IPS-18a (cell line): ENCODE measurements around the gene IRS4.
A peak's percentile ranks its signal among the peaks of the same experiment; 100 is the strongest.

Experiments
- H3K27ac ChIP-seq: one replicate; pipeline ENCODE4 v1.5.1; 2013; ENCODE audit warnings: low read length
- H3K27me3 ChIP-seq: one replicate; pipeline ENCODE4 v1.6.1; 2013; ENCODE audit warnings: mild to moderate bottlenecking, low read length; ENCODE audit not compliant: control insufficient read depth, insufficient read depth
- H3K36me3 ChIP-seq: one replicate; pipeline ENCODE4 v1.6.1; 2013; ENCODE audit warnings: low read depth, low read length; ENCODE audit not compliant: control insufficient read depth
- H3K4me1 ChIP-seq: one replicate; pipeline ENCODE4 v1.6.1; 2013; ENCODE audit warnings: low read depth, low read length; ENCODE audit not compliant: control insufficient read depth
- H3K4me3 ChIP-seq: one replicate; pipeline ENCODE4 v1.5.1; 2013; ENCODE audit warnings: low read length
- H3K9ac ChIP-seq: one replicate; pipeline ENCODE4 v1.6.1; 2013; ENCODE audit warnings: mild to moderate bottlenecking, low read length, moderate library complexity
- H3K9me3 ChIP-seq: one replicate; pipeline ENCODE4 v1.6.1; 2013; ENCODE audit warnings: low read depth, low read length; ENCODE audit not compliant: control insufficient read depth

Gene IRS4

GRCh38 chrX:108736509-108737479, at the start of gene IRS4:
TSS of gene IRS4 (minus strand) at chrX:108736563.
- Histone ChIP-seq H3K4me1 (peaks cover 12% of the 10 kb centered on the region), H3K4me3 (peak within 1 kb of the TSS; percentile 98), H3K36me3 (no peaks in the 10 kb centered on the region), H3K27ac (no peak within 1 kb of the TSS), H3K9ac (peak within 1 kb of the TSS; percentile 57), H3K27me3 (peaks cover 54% of the 10 kb centered on the region), H3K9me3 (peaks cover 5% of the 10 kb centered on the region)

- H3K27me3 ChIP-seq, result no peaks in the 10 kb centered on the region
- H3K4me1 ChIP-seq, result no peaks in the 10 kb centered on the region
- no peak overlapping the region for H3K4me3 ChIP-seq
- H3K36me3 ChIP-seq, result no peaks in the 10 kb centered on the region
- H3K9ac ChIP-seq, result no peak overlapping the region
- no peaks in the 10 kb centered on the region for H3K9me3 ChIP-seq
- H3K27ac ChIP-seq, result no peak overlapping the region
Measured at GRCh38 chrX:108772549-108772948, 36.2 kb upstream of the IRS4 start.

- Histone ChIP-seq H3K4me1 (no peaks in the 10 kb centered on the region), H3K4me3 (no peak overlapping the region), H3K27ac (no peak overlapping the region), H3K36me3 (no peaks in the 10 kb centered on the region), H3K9ac (no peak overlapping the region), H3K9me3 (no peaks in the 10 kb centered on the region), H3K27me3 (no peaks in the 10 kb centered on the region)
Measured at GRCh38 chrX:108763559-108763958, 27.2 kb upstream of the IRS4 start.

GRCh38 chrX:108740299-108740774, 4.0 kb upstream of the IRS4 start:
- no peaks in the 10 kb centered on the region for H3K36me3 ChIP-seq
- no peaks in the 10 kb centered on the region for H3K9me3 ChIP-seq
- H3K27me3 ChIP-seq, result peaks cover 18% of the 10 kb centered on the region
- H3K9ac ChIP-seq, result no peak overlapping the region
- peaks cover 6% of the 10 kb centered on the region for H3K4me1 ChIP-seq
- H3K27ac ChIP-seq, result no peak overlapping the region
- H3K4me3 ChIP-seq, result no peak overlapping the region

GRCh38 chrX:108737754-108738153, 1.4 kb upstream of the IRS4 start:
- peaks cover 6% of the 10 kb centered on the region for H3K4me1 ChIP-seq
- no peaks in the 10 kb centered on the region for H3K36me3 ChIP-seq
- peak overlapping the region; percentile 57 for H3K9ac ChIP-seq
- H3K4me3 ChIP-seq, result peak overlapping the region; percentile 98
- H3K9me3 ChIP-seq, result peaks cover 5% of the 10 kb centered on the region
- peaks cover 44% of the 10 kb centered on the region for H3K27me3 ChIP-seq
- no peak overlapping the region for H3K27ac ChIP-seq

GRCh38 chrX:108735679-108736508, 469 bp downstream of the IRS4 start:
- H3K4me3 ChIP-seq, result peak overlapping the region; percentile 98
- no peak overlapping the region for H3K27ac ChIP-seq
- H3K36me3 ChIP-seq, result no peaks in the 10 kb centered on the region
- H3K9me3 ChIP-seq, result peaks cover 5% of the 10 kb centered on the region
- peak overlapping the region; percentile 57 for H3K9ac ChIP-seq
- peaks cover 63% of the 10 kb centered on the region for H3K27me3 ChIP-seq
- peaks cover 21% of the 10 kb centered on the region for H3K4me1 ChIP-seq

- peak overlapping the region; percentile 57 for H3K9ac ChIP-seq
- peaks cover 5% of the 10 kb centered on the region for H3K9me3 ChIP-seq
- H3K36me3 ChIP-seq, result no peaks in the 10 kb centered on the region
- peak overlapping the region; percentile 98 for H3K4me3 ChIP-seq
- peaks cover 63% of the 10 kb centered on the region for H3K27me3 ChIP-seq
- peaks cover 28% of the 10 kb centered on the region for H3K4me1 ChIP-seq
- no peak overlapping the region for H3K27ac ChIP-seq
Measured at GRCh38 chrX:108735091-108735678, 1.2 kb downstream of the IRS4 start.

- Histone ChIP-seq H3K27me3 (peaks cover 63% of the 10 kb centered on the region), H3K9me3 (peaks cover 5% of the 10 kb centered on the region), H3K27ac (no peak overlapping the region), H3K9ac (no peak overlapping the region), H3K4me1 (peaks cover 33% of the 10 kb centered on the region), H3K4me3 (peak overlapping the region; percentile 98), H3K36me3 (no peaks in the 10 kb centered on the region)
Measured at GRCh38 chrX:108734426-108734825, 1.9 kb downstream of the IRS4 start.

- peak overlapping the region; percentile 60 for H3K4me3 ChIP-seq
- no peaks in the 10 kb centered on the region for H3K36me3 ChIP-seq
- H3K4me1 ChIP-seq, result peaks cover 44% of the 10 kb centered on the region
- H3K9ac ChIP-seq, result no peak overlapping the region
- peaks cover 53% of the 10 kb centered on the region for H3K27me3 ChIP-seq
- no peak overlapping the region for H3K27ac ChIP-seq
- H3K9me3 ChIP-seq, result peaks cover 5% of the 10 kb centered on the region
Measured at GRCh38 chrX:108732630-108733321, 3.6 kb downstream of the IRS4 start.

- peak overlapping the region; percentile 60 for H3K4me3 ChIP-seq
- H3K9me3 ChIP-seq, result peaks cover 5% of the 10 kb centered on the region
- peaks cover 52% of the 10 kb centered on the region for H3K27me3 ChIP-seq
- H3K9ac ChIP-seq, result no peak overlapping the region
- H3K36me3 ChIP-seq, result no peaks in the 10 kb centered on the region
- H3K4me1 ChIP-seq, result peaks cover 59% of the 10 kb centered on the region
- no peak overlapping the region for H3K27ac ChIP-seq
Measured at GRCh38 chrX:108731153-108731552, 5.2 kb downstream of the IRS4 start.
